Measurements from ENCODE around the gene CENPP.

The CENPP gene

GRCh38 chr9:92658611-92659010, 332.9 kb downstream of the CENPP start:
- no peak for DNase-seq (ENCODE audit: low read depth in 2 of 2)

GRCh38 chr9:92659601-92660000, 333.8 kb downstream of the CENPP start:
- no peak for DNase-seq (ENCODE audit: low read depth in 2 of 2)

GRCh38 chr9:92660266-92660665, 334.5 kb downstream of the CENPP start:
- DNase-seq (ENCODE audit: low read depth in 2 of 2), result no peak

GRCh38 chr9:92661127-92661526, 335.4 kb downstream of the CENPP start:
- DNase-seq (ENCODE audit: low read depth in 2 of 2), result no peak

- DNase-seq (ENCODE audit: low read depth in 2 of 2), result no peak
These were observed 336.0 kb downstream of the CENPP start for GRCh38 chr9:92661743-92662142.

DNA sequence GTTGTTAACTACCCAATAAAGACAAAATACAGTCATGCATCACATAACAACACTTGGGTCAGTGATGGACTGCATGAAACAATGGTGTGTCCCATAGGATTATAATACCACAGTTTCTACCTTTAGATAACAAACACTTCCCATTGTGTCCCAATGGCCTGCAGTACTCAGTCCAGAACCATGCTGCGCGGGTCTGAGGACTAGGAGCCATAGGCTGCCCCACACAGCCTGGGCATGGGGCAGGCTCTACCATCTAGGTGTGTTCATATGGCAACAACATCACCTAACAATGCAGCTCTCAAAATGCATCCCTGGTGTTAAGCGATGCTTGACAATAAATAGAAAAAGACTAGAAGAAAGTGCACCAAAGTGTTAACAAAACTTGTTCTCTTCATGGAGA, 337.4 kb downstream of the CENPP start:
- DNase-seq (ENCODE audit: low read depth in 2 of 2), result no peak

GRCh38 chr9:92663951-92664350, 338.2 kb downstream of the CENPP start:
- no peak for DNase-seq (ENCODE audit: low read depth in 2 of 2)

- DNase-seq (ENCODE audit: low read depth in 2 of 2), result peak in 1 of 2 donors; percentile 23
These were observed 338.8 kb downstream of the CENPP start for GRCh38 chr9:92664394-92665152.

- DNase-seq (ENCODE audit: low read depth in 2 of 2), result no peak
These were observed 340.1 kb downstream of the CENPP start for GRCh38 chr9:92665836-92666235.

- DNase-seq (ENCODE audit: low read depth in 2 of 2), result no peak
These were observed 340.5 kb downstream of the CENPP start for GRCh38 chr9:92666236-92666635.

GRCh38 chr9:92666912-92667532, 341.3 kb downstream of the CENPP start:
- no peak for DNase-seq (ENCODE audit: low read depth in 2 of 2)

DNA sequence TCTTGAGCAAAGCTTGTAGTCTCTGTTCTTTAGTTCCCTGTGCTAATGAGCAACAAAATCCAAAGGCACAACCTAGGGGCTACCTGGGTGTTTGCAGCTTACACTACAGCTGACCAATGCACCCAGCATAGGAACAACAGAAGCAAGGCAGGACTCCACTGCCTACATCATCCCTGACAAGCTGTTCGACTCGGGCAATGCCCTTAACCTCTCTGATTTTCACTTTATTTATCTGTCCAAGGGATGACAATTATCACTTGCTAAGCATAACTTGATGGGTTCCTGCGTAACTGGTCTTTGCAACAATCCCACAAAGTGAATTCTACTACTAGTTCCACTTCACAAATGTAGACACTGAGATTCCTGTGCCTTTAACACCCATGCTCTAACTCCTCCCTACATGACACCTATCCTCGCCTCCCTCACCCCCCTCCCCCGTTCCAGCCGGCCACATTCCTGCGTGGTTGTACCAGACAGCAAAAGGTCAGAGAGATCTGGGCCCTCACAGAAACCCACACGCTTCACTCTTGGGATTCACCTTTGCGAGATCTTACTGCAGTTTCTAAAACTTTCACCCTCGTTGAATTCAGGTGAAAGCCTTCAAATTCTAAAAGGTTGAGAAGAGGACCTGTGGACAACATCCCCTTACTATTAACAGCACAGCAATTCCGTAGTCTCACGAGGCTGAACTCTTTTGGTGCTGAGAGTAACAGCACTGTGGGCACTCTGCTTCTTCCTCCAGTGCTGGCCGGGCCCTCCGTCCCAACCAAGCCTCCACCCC, 343.2 kb downstream of the CENPP start:
- DNase-seq (ENCODE audit: low read depth in 2 of 2), result peak; percentile 41 to 43

DNA sequence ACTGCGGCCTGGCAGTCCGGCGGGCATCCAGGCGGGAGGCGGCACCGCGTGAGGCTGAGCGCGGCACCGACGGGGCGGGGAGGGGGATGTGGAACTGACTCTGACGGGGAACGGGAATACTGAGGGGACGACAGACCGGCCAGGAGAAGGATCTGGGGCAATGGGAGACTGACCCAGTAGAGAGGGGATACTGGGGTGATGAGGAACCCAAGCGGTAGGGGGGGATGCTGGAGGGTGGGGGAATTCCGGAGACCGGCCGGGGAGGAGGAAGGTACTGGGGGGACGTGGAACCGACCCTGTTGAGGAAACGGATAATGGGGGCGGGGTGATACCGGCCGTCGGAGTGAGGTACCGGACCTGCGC, 343.8 kb downstream of the CENPP start:
- DNase-seq (ENCODE audit: low read depth in 2 of 2), result peak in 1 of 2 donors; percentile 17

Measured in stimulated activated CD8-positive, alpha-beta memory T cell treated with anti-CD3 and anti-CD28 coated beads, Interleukin-15, amount 100 ng/mL, for 48 hours (primary cell).